ENCODE results near the gene WNT11. TPM values are rescaled to one million over a fixed set of nuclear protein-coding genes. Genes with fewer than 3 reads are reported as not detected.

The WNT11 gene
- polyA plus RNA-seq, 4 donors, result 2.1 to 7.3 (median 3.9) TPM

DNA sequence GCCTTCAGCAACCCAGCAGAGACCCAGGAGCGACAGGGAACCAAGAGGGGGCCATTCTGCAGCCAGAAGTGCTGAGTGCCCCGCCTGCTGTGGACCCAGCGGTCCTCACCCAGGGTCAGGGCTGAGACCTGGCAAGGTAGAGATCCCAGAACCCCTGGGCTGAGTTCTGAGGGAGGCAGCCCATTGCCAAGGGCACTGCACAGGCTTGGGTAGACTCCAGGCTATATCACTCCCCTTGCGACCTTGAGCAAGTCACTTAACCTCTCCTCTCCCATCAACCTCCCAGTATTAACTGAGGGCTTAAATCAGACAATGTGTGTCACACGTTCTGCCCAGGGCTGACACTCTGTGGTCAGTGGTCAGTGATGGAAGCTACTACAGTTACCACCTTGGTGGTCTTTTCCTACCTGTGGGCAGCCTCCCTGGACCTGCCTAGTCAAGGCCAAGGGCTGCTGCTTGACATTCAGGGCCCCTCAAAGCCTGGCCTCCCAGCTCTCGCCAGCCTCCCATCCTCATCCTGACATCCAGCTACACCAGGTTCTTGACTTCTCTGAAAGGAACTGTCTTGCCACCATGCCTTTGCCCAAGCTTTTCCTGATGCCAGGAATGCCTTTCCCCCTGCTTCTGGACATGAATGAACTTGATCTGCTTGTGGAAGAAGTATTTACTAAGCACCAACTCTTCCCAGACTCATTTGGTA lies 8.2 kb downstream of the WNT11 start:
- Histone ChIP-seq H3K4me3 (ENCODE audit: low read depth in 1 of 3, low read length in 3 of 3) (no peak overlapping the region), H3K27me3 (ENCODE audit: control insufficient read depth in 3 of 3, insufficient read depth in 3 of 3, low read length in 3 of 3) (no peaks in the 10 kb centered on the region), H3K36me3 (ENCODE audit: control insufficient read depth in 3 of 3, insufficient read depth in 2 of 3, low read depth in 1 of 3, low read length in 3 of 3) (peaks cover 0 to 17% (median 0%) of the 10 kb centered on the region in 3 donors), H3K4me1 (ENCODE audit: control insufficient read depth in 3 of 3, insufficient read depth in 2 of 3, low read depth in 1 of 3, low read length in 2 of 3) (no peaks in the 10 kb centered on the region), H3K9me3 (ENCODE audit: control insufficient read depth in 2 of 2, insufficient read depth in 1 of 2, low read depth in 1 of 2, low read length in 1 of 2) (no peaks in the 10 kb centered on the region), H3K27ac (ENCODE audit: low read depth in 1 of 3, low read length in 2 of 3) (no peak overlapping the region)
- WGBS, 3 donors, result 83 to 87% (median 86%) methylated on average over 6 of the region's 6 CpGs
- DNase-seq, result no peak
- no peak for FAIRE-seq

DNA sequence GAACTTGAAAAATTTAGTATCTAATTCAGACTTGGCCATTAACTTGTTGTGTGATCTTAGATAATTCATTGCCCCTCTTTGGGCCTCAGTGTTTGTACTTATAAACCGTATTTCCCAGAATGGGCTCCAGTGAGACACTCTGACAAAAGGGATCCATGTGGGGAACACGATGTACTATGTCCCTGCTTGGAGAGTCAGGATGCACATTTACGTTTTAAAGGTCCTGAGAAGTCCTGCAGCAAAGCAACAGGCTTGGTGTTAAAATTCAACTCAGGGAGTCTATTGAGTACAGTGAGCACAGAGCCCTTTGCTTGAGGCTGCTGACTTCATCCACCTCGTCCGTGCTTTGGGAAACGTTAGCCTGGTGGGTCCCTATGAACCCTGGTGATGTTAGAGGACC lies 9.0 kb downstream of the WNT11 start:
- Histone ChIP-seq H3K27ac (ENCODE audit: low read depth in 1 of 3, low read length in 2 of 3) (no peak overlapping the region), H3K9me3 (ENCODE audit: control insufficient read depth in 2 of 2, insufficient read depth in 1 of 2, low read depth in 1 of 2, low read length in 1 of 2) (no peaks in the 10 kb centered on the region), H3K4me1 (ENCODE audit: control insufficient read depth in 3 of 3, insufficient read depth in 2 of 3, low read depth in 1 of 3, low read length in 2 of 3) (no peaks in the 10 kb centered on the region), H3K4me3 (ENCODE audit: low read depth in 1 of 3, low read length in 3 of 3) (no peak overlapping the region), H3K36me3 (ENCODE audit: control insufficient read depth in 3 of 3, insufficient read depth in 2 of 3, low read depth in 1 of 3, low read length in 3 of 3) (peaks cover 0 to 14% (median 0%) of the 10 kb centered on the region in 3 donors), H3K27me3 (ENCODE audit: control insufficient read depth in 3 of 3, insufficient read depth in 3 of 3, low read length in 3 of 3) (no peaks in the 10 kb centered on the region)
- 87 to 91% (median 89%) methylated on average over 6 of the region's 6 CpGs for WGBS, 3 donors
- FAIRE-seq (no peak), DNase-seq (no peak)

- no peak overlapping the region for H3K27ac ChIP-seq (ENCODE audit: low read depth in 1 of 3, low read length in 2 of 3)
- FAIRE-seq (no peak), DNase-seq (no peak)
- WGBS, 3 donors, result 88 to 93% (median 91%) methylated on average over 3 of the region's 3 CpGs
- no peaks in the 10 kb centered on the region for H3K27me3 ChIP-seq (ENCODE audit: control insufficient read depth in 3 of 3, insufficient read depth in 3 of 3, low read length in 3 of 3)
- H3K4me3 ChIP-seq (ENCODE audit: low read depth in 1 of 3, low read length in 3 of 3), result no peak overlapping the region
- H3K36me3 ChIP-seq (ENCODE audit: control insufficient read depth in 3 of 3, insufficient read depth in 2 of 3, low read depth in 1 of 3, low read length in 3 of 3), result peaks cover 0 to 13% (median 0%) of the 10 kb centered on the region in 3 donors
- H3K9me3 ChIP-seq (ENCODE audit: control insufficient read depth in 2 of 2, insufficient read depth in 1 of 2, low read depth in 1 of 2, low read length in 1 of 2), result no peaks in the 10 kb centered on the region
- H3K4me1 ChIP-seq (ENCODE audit: control insufficient read depth in 3 of 3, insufficient read depth in 2 of 3, low read depth in 1 of 3, low read length in 2 of 3), result no peaks in the 10 kb centered on the region
Measured at GRCh38 chr11:76196849-76197248, 9.5 kb downstream of the WNT11 start.

GRCh38 chr11:76194872-76195668 lies 11.2 kb downstream of the WNT11 start:
- no peaks in the 10 kb centered on the region for H3K9me3 ChIP-seq (ENCODE audit: control insufficient read depth in 2 of 2, insufficient read depth in 1 of 2, low read depth in 1 of 2, low read length in 1 of 2)
- FAIRE-seq, result no peak
- WGBS, 3 donors, result 77 to 86% (median 81%) methylated on average over 21 of the region's 21 CpGs

DNA sequence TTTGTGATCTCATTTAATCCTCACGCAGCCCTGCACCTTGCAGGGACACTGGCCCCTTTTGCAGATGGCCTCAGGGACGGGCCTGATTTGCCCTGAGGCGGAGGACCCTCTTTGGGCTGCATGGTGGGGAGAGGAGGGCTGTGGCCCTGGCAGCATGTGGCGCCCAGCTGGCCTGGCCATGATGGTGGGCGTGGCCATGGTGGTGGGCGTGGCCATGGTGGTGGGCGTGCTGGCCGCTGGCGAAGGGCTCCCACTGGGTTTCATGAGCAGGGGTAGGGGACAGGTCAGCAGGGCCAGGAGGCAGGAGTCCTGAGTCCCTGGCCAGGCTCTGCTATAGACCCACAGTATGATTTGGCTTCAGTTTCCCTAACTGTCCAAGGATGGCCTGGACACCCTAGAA lies 13.1 kb downstream of the WNT11 start:
- FAIRE-seq, result no peak
- no peak overlapping the region for H3K27ac ChIP-seq (ENCODE audit: low read depth in 1 of 3, low read length in 2 of 3)
- no peaks in the 10 kb centered on the region for H3K9me3 ChIP-seq (ENCODE audit: control insufficient read depth in 2 of 2, insufficient read depth in 1 of 2, low read depth in 1 of 2, low read length in 1 of 2)
- no peak for DNase-seq
- H3K4me3 ChIP-seq (ENCODE audit: low read depth in 1 of 3, low read length in 3 of 3), result no peak overlapping the region
- peaks cover 0 to 40% (median 0%) of the 10 kb centered on the region in 3 donors for H3K36me3 ChIP-seq (ENCODE audit: control insufficient read depth in 3 of 3, insufficient read depth in 2 of 3, low read depth in 1 of 3, low read length in 3 of 3)
- H3K4me1 ChIP-seq (ENCODE audit: control insufficient read depth in 3 of 3, insufficient read depth in 2 of 3, low read depth in 1 of 3, low read length in 2 of 3), result no peaks in the 10 kb centered on the region
- no peaks in the 10 kb centered on the region for H3K27me3 ChIP-seq (ENCODE audit: control insufficient read depth in 3 of 3, insufficient read depth in 3 of 3, low read length in 3 of 3)
- WGBS, 3 donors, result 83 to 84% (median 84%) methylated on average over 7 to 9 of the region's 9 CpGs

More at GRCh38 chr11:76194872-76195668, 11.2 kb downstream of the WNT11 start:
- DNase-seq, result no peak
- Histone ChIP-seq H3K27me3 (ENCODE audit: control insufficient read depth in 3 of 3, insufficient read depth in 3 of 3, low read length in 3 of 3) (no peaks in the 10 kb centered on the region), H3K36me3 (ENCODE audit: control insufficient read depth in 3 of 3, insufficient read depth in 2 of 3, low read depth in 1 of 3, low read length in 3 of 3) (peaks cover 0 to 25% (median 0%) of the 10 kb centered on the region in 3 donors), H3K27ac (ENCODE audit: low read depth in 1 of 3, low read length in 2 of 3) (no peak overlapping the region), H3K4me1 (ENCODE audit: control insufficient read depth in 3 of 3, insufficient read depth in 2 of 3, low read depth in 1 of 3, low read length in 2 of 3) (no peaks in the 10 kb centered on the region), H3K4me3 (ENCODE audit: low read depth in 1 of 3, low read length in 3 of 3) (no peak overlapping the region)

GRCh38 chr11:76190376-76190775 lies 15.9 kb downstream of the WNT11 start:
- 51 to 78% (median 76%) methylated on average over 7 of the region's 7 CpGs for WGBS, 3 donors
- Histone ChIP-seq H3K27me3 (ENCODE audit: control insufficient read depth in 3 of 3, insufficient read depth in 3 of 3, low read length in 3 of 3) (no peaks in the 10 kb centered on the region), H3K36me3 (ENCODE audit: control insufficient read depth in 3 of 3, insufficient read depth in 2 of 3, low read depth in 1 of 3, low read length in 3 of 3) (peaks cover 0 to 54% (median 2%) of the 10 kb centered on the region in 3 donors), H3K4me3 (ENCODE audit: low read depth in 1 of 3, low read length in 3 of 3) (no peak overlapping the region), H3K9me3 (ENCODE audit: control insufficient read depth in 2 of 2, insufficient read depth in 1 of 2, low read depth in 1 of 2, low read length in 1 of 2) (no peaks in the 10 kb centered on the region), H3K4me1 (ENCODE audit: control insufficient read depth in 3 of 3, insufficient read depth in 2 of 3, low read depth in 1 of 3, low read length in 2 of 3) (no peaks in the 10 kb centered on the region), H3K27ac (ENCODE audit: low read depth in 1 of 3, low read length in 2 of 3) (no peak overlapping the region)
- DNase-seq, result no peak
- FAIRE-seq, result no peak

DNA sequence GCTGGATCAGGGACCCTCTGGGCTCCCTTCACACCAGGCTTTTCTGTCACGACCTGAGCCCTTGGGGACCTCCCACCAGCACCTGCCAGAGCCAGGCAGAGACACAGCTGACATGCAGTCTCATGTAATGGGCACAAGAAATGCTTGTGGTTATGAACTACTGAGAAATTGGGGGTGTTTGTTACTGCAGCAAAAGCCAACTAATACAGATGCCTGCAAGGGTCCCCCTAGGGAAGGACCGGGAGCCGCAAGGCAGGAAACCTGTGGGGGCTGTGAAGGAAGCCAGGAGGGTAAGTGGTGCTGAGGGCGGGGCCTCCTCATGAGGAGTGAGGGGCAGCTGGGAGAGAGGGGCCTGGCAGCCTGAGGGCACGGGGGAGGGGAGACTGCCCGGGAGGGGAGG lies 16.6 kb downstream of the WNT11 start:
- Histone ChIP-seq H3K9me3 (ENCODE audit: control insufficient read depth in 2 of 2, insufficient read depth in 1 of 2, low read depth in 1 of 2, low read length in 1 of 2) (no peaks in the 10 kb centered on the region), H3K27ac (ENCODE audit: low read depth in 1 of 3, low read length in 2 of 3) (no peak overlapping the region), H3K4me1 (ENCODE audit: control insufficient read depth in 3 of 3, insufficient read depth in 2 of 3, low read depth in 1 of 3, low read length in 2 of 3) (no peaks in the 10 kb centered on the region), H3K4me3 (ENCODE audit: low read depth in 1 of 3, low read length in 3 of 3) (no peak overlapping the region), H3K36me3 (ENCODE audit: control insufficient read depth in 3 of 3, insufficient read depth in 2 of 3, low read depth in 1 of 3, low read length in 3 of 3) (peaks cover 0 to 50% (median 2%) of the 10 kb centered on the region in 3 donors), H3K27me3 (ENCODE audit: control insufficient read depth in 3 of 3, insufficient read depth in 3 of 3, low read length in 3 of 3) (no peaks in the 10 kb centered on the region)
- 71 to 91% (median 77%) methylated on average over 5 to 6 of the region's 6 CpGs for WGBS, 3 donors
- no peak for FAIRE-seq
- no peak for DNase-seq

GRCh38 chr11:76188873-76189272 lies 17.4 kb downstream of the WNT11 start:
- no peak for FAIRE-seq
- peaks cover 0 to 50% (median 2%) of the 10 kb centered on the region in 3 donors for H3K36me3 ChIP-seq (ENCODE audit: control insufficient read depth in 3 of 3, insufficient read depth in 2 of 3, low read depth in 1 of 3, low read length in 3 of 3)
- no peaks in the 10 kb centered on the region for H3K27me3 ChIP-seq (ENCODE audit: control insufficient read depth in 3 of 3, insufficient read depth in 3 of 3, low read length in 3 of 3)
- 93 to 97% (median 94%) methylated on average over 4 of the region's 4 CpGs for WGBS, 3 donors
- DNase-seq, result no peak
- H3K27ac ChIP-seq (ENCODE audit: low read depth in 1 of 3, low read length in 2 of 3), result no peak overlapping the region
- no peak overlapping the region for H3K4me3 ChIP-seq (ENCODE audit: low read depth in 1 of 3, low read length in 3 of 3)
- H3K9me3 ChIP-seq (ENCODE audit: control insufficient read depth in 2 of 2, insufficient read depth in 1 of 2, low read depth in 1 of 2, low read length in 1 of 2), result no peaks in the 10 kb centered on the region
- no peaks in the 10 kb centered on the region for H3K4me1 ChIP-seq (ENCODE audit: control insufficient read depth in 3 of 3, insufficient read depth in 2 of 3, low read depth in 1 of 3, low read length in 2 of 3)

Measured in small intestine (tissue), 7 donors.